Left hindlimb (tissue), 1 donor: ENCODE data around the gene H3-3A.

Experiments
- DNase-seq: peaks from one replicate; pipeline ENCODE4 v3.0.0-alpha.2; 2018

Gene H3-3A

DNA sequence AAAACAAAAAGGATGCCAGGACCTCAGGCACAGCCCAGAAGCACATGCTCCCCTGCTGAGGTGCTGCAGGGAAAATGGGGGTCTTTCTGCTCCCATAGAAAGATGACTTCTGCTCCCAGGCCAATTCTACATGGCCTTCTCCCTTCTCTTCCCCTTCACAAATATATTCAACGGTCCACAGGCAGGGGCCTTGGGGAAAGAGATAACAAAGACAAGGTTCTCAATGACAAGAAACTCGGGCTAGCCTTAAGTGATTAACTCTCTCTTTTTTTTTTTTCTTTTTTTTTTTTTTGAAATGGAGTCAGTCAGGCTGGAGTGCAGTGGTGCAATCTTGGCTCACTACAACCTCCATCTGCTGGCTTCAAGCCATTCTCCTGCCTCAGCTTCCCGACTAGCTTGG lies 54.2 kb downstream of the H3-3A start:
- no peak for DNase-seq

DNA sequence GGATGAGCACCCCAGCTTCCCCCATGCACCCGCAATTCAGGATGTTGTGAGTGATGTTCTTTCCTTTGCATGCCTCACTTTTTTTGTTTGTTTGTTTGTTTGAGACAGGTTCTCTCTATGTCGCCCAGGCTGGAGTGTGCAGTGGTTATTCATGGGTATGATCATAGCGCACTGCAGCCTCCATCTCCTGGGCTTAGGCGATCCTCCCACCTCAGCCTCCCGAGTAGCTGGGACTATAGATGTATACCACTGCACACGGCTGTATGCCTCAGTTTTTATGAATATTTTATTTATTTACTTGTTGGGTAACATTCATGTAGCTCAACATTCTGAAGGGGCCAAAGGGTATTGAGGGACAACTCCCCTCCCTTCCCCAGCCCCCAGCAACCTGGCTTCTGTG lies 54.8 kb downstream of the H3-3A start:
- no peak for DNase-seq

DNA sequence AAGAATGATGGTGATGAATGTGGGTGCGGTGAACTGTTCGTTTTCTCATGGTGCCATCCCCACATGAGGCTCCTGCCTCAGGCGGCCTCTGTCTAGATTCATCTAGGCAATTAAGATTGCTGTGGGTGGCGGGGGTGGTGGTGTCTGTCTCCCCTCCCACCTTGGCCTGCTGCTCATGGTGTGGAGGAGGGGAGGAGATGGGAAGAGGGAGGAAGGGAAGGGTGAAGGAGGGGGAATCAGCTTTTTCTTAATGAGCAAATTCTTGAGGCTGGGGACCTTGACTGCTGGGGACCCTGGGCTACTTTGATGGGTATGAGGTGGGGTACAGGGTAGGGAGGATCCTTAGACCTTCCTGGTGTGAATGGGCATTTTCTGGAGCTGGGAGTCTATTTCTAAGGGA lies 55.8 kb downstream of the H3-3A start:
- DNase-seq = no peak

DNA sequence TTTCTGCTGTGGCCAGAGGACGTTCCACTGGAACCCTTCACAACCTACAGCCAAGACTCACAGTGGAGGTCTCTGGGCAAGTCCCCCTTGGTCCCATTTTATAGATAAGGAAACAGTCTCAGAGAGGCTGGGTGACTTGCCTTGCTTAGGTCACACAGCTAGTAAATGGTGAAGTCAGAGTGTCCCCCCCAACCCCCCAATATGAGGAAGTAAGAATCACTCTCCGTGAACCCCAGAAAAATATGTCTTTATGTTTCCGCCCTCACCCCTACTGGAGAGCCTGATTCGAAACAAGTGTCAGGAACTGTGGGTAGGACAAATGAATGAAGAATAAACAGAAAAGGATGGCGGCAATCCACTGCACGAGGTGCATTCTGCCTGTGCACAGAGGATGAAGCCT lies 56.7 kb downstream of the H3-3A start:
- no peak for DNase-seq

DNA sequence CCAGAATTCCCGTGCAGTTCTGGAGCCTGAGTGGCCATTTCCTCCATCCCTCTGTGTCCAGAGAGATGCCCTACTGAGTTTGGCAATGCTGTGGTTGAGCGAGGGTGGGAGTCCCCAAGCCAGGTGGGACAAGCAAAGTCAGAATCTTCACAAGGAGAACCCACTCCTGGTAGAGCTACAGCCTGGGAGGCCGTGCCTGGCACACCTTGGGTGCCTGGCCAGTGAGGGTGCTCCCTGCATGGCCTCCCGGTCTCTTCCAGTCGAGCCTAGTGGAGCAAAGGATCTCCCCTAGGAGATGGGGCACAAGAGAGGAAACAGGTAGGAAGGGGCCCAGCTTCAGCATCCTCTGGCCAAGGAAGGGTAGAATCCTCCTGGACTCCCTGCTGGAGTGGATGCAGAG lies 57.9 kb downstream of the H3-3A start:
- no peak for DNase-seq

DNA sequence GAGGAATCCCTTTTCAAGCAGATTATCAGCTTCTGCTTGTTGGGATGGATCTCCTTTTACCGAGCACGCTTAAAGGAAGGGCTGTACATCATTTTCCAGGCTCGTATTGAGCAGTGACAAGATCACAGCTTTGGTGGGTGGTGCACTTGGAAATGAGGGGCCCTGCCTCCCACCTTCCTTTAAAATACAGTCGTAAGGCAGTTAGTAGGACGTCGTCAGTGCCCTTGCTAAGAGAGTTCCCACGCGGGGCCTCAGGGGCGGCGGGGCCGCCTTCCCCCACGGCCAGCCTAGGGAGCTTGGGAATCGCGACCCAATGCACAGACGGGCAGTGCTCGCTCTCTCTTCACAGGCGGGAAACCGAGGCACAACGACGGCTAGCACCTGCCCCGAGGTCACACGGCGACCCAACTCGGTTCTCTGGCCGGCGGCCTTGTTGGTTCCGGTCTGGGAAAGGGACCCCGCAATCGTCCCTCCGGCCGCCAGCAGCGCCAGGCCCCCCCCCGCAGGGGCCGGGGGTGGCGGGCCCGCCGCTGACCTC lies 58.6 kb downstream of the H3-3A start:
- no peak for DNase-seq
